SK-MEL-5 (cell line): Measurements from ENCODE around the gene CCER1. TPM values are rescaled to one million over a fixed set of nuclear protein-coding genes. Genes with fewer than 3 reads are reported as not detected.

Experiments
- total RNA-seq: library from RNA; depleted of rRNA; stranded (reverse); fragments of >200 nt; shearing (Covaris generic); gene quantifications from 2 replicates; pipeline ENCODE4 v1.2.3, GENCODE V29; 2014; rRNA removed

The CCER1 gene
- total RNA-seq, 1 experiment from 2014 or later = not detected

Other genes starting within 250 kb of the CCER1 start
- 0.87 and 1.0 TPM in 2 replicates for gene EPYC, start 49.8 kb upstream of the CCER1 start, total RNA-seq
- not detected in 2 replicates for gene KERA, start 102.8 kb upstream of the CCER1 start, total RNA-seq
- gene LUM, start 156.3 kb upstream of the CCER1 start, total RNA-seq = 873 and 905 TPM in 2 replicates
- 30.7 and 40.0 TPM in 2 replicates for gene DCN, start 227.6 kb upstream of the CCER1 start, total RNA-seq